HepG2 (cell line): ENCODE data around the gene KLHL35. TPM values are rescaled to one million over a fixed set of nuclear protein-coding genes. Genes with fewer than 3 reads are reported as not detected.
A peak's percentile ranks its signal among the peaks of the same experiment; 100 is the strongest.

ENCODE experiments used
- GTF3A ChIP-seq: sonication (generic); formaldehyde crosslinking; conservative IDR thresholded peaks from 2 replicates; pipeline ENCODE4 v1.4.0; 2020; ENCODE audit warnings: mild to moderate bottlenecking, missing genetic modification reagents
- HNRNPH1 ChIP-seq: fragments of 200-400 bp; formaldehyde crosslinking; optimal IDR thresholded peaks from 2 replicates; pipeline ENCODE3; 2017; ENCODE audit warnings: mild to moderate bottlenecking, low read depth, low read length
- JUN ChIP-seq: sonication (generic); formaldehyde crosslinking; IDR thresholded peaks from 2 replicates; pipeline ENCODE4 v1.4.0; 2020; ENCODE audit warnings: mild to moderate bottlenecking, missing genetic modification reagents
- KAT2B ChIP-seq: fragments of 150-350 bp; IDR thresholded peaks from 2 replicates; pipeline ENCODE4 v1.6.1; 2014; ENCODE audit warnings: low read depth, low read length, borderline replicate concordance
- MTF2 ChIP-seq: sonication (generic); formaldehyde crosslinking; IDR thresholded peaks from 2 replicates; pipeline ENCODE4 v1.5.0; 2020; ENCODE audit warnings: missing genetic modification reagents, borderline replicate concordance
- NFIB ChIP-seq: sonication (generic); formaldehyde crosslinking; IDR thresholded peaks from 2 replicates; pipeline ENCODE4 v1.9.0; 2021; ENCODE audit warnings: missing genetic modification reagents, mild to moderate bottlenecking, borderline replicate concordance
- NR0B2 ChIP-seq: sonication (generic); formaldehyde crosslinking; IDR thresholded peaks from 2 replicates; pipeline ENCODE4 v1.4.0; 2020; ENCODE audit warnings: mild to moderate bottlenecking, missing genetic modification reagents
- NR2F1 ChIP-seq, 2 experiments: fragments of 450-650 bp in 1 of 2; formaldehyde crosslinking in 1 of 2; IDR thresholded peaks; 2 replicates each; pipeline versions ENCODE4 v1.5.0 to v1.6.1; 2016 to 2020; ENCODE audit warnings: mild to moderate bottlenecking in 1 of 2, missing compliant biosample characterization in 1 of 2, missing genetic modification reagents in 1 of 2, moderate library complexity in 1 of 2
- POLR2A ChIP-seq, 2 experiments: IDR thresholded peaks; 2 replicates each; pipeline ENCODE4 v1.6.1; 2011; ENCODE audit warnings: low read depth in 2 of 2, low read length in 2 of 2, mild to moderate bottlenecking in 1 of 2, moderate library complexity in 1 of 2; ENCODE audit not compliant: insufficient read depth in 1 of 2
- REPIN1 ChIP-seq: sonication (generic); formaldehyde crosslinking; IDR thresholded peaks from 2 replicates; pipeline ENCODE4 v1.8.0; 2022; ENCODE audit warnings: missing genetic modification reagents, low read depth, mild to moderate bottlenecking, borderline replicate concordance
- SIN3B ChIP-seq: fragments of 150-350 bp; IDR thresholded peaks from 2 replicates; pipeline ENCODE4 v1.6.1; 2014; ENCODE audit warnings: low read length
- SRY ChIP-seq: sonication (generic); formaldehyde crosslinking; IDR thresholded peaks from 2 replicates; pipeline ENCODE4 v1.8.0; 2022; ENCODE audit warnings: mild to moderate bottlenecking, missing genetic modification reagents
- ZMAT3 ChIP-seq: sonication (generic); formaldehyde crosslinking; conservative IDR thresholded peaks from 2 replicates; pipeline ENCODE4 v1.7.0; 2021; ENCODE audit warnings: missing genetic modification reagents
- ZNF276 ChIP-seq: sonication (generic); formaldehyde crosslinking; IDR thresholded peaks from 2 replicates; pipeline ENCODE4 v1.4.0; 2020; ENCODE audit warnings: mild to moderate bottlenecking, low read depth, missing genetic modification reagents
- ZNF746 ChIP-seq: sonication (generic); formaldehyde crosslinking; IDR thresholded peaks from 2 replicates; pipeline ENCODE4 v1.8.0; 2022; ENCODE audit warnings: mild to moderate bottlenecking, missing genetic modification reagents
- ZNF839 ChIP-seq: sonication (generic); formaldehyde crosslinking; IDR thresholded peaks from 2 replicates; pipeline ENCODE4 v1.4.0; 2020; ENCODE audit warnings: missing genetic modification reagents, mild to moderate bottlenecking, borderline replicate concordance
- ZSCAN12 ChIP-seq: sonication (generic); formaldehyde crosslinking; IDR thresholded peaks from 2 replicates; pipeline ENCODE4 v1.9.0; 2021; ENCODE audit warnings: mild to moderate bottlenecking, missing genetic modification reagents
- ZSCAN9 ChIP-seq: IDR thresholded peaks from 2 replicates; pipeline ENCODE4 v1.6.1; 2016; ENCODE audit warnings: borderline replicate concordance
- polyA plus RNA-seq, 8 experiments: library from polyadenylated mRNA; depleted of rRNA in 3 of 8; stranded (reverse) in 7 of 8; unstranded in 1 of 8; fragments of >200 nt; fragmentation: Illumina TruSeq in 4 of 8; extraction: Trizol in 4 of 8; gene quantifications; 2 replicates each; pipeline versions ENCODE4 v1.2.1 to v1.2.3, GENCODE V29; 2011 to 2016; ENCODE audit warnings: low read depth in 4 of 8, missing spikeins in 1 of 8, mixed read lengths in 1 of 8; ENCODE audit not compliant: insufficient read depth in 1 of 8
- total RNA-seq, 5 experiments: library from RNA; depleted of rRNA; stranded (reverse); fragments of >200 nt; fragmentation: Illumina TruSeq; extraction: Trizol; gene quantifications; 2 replicates each; pipeline ENCODE4 v1.2.3, GENCODE V29; 2016; ENCODE audit warnings: low read depth in 1 of 5
- TF ChIP-seq, protein P1 (sequence below): sonication (generic); formaldehyde crosslinking; IDR thresholded peaks from 2 replicates; pipeline ENCODE4 v1.5.0; 2020; ENCODE audit warnings: missing genetic modification reagents
- TF ChIP-seq, protein P2 (sequence below): sonication (generic); formaldehyde crosslinking; conservative IDR thresholded peaks from 2 replicates; pipeline ENCODE4 v1.4.0; 2020; ENCODE audit warnings: mild to moderate bottlenecking, missing genetic modification reagents, moderate library complexity

KLHL35 gene
- total and polyA plus RNA-seq, 2 of the 13 experiments (the other 11 are each of a cell fraction or from before 2014, with no cell fraction given), result not detected

GRCh38 chr11:75422248-75423231 lies 10.5 kb downstream of the KLHL35 start (continued):
- TF ChIP-seq ZNF276, result no peak
- no peak for TF ChIP-seq NFIB (CRISPR knock-in tag)
- TF ChIP-seq SIN3B, result no peak
- no peak for TF ChIP-seq POLR2A (IDR thresholded peaks at IDR 0.05; ENCODE audit: insufficient read depth in 1 of 2, low read depth in 2 of 2, low read length in 2 of 2)
- 0 out of 2 replicates have a peak, but pooled peaks have one; percentile 45 for TF ChIP-seq ZNF839 (CRISPR knock-in tag)
- TF ChIP-seq ZMAT3, result no peak
- no peak for TF ChIP-seq NR0B2
- 0 out of 2 replicates have a peak, but pooled peaks have one; percentile 12 for TF ChIP-seq ZSCAN9 (CRISPR knock-in tag)
- TF ChIP-seq, protein P1, sequence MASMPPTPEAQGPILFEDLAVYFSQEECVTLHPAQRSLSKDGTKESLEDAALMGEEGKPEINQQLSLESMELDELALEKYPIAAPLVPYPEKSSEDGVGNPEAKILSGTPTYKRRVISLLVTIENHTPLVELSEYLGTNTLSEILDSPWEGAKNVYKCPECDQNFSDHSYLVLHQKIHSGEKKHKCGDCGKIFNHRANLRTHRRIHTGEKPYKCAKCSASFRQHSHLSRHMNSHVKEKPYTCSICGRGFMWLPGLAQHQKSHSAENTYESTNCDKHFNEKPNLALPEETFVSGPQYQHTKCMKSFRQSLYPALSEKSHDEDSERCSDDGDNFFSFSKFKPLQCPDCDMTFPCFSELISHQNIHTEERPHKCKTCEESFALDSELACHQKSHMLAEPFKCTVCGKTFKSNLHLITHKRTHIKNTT, result no peak
- TF ChIP-seq HNRNPH1, result no peak
- TF ChIP-seq NR2F1 (CRISPR knock-in tag; IDR thresholded peaks at IDR 0.05), result peak; percentile 45 to 59; a peak in 2 of 4 replicates
- TF ChIP-seq ZSCAN12, result no peak
- TF ChIP-seq ZNF746 (CRISPR knock-in tag), result no peak
- no peak for TF ChIP-seq JUN (CRISPR knock-in tag)
- 0 out of 2 replicates have a peak, but pooled peaks have one; percentile 56 for TF ChIP-seq GTF3A
- no peak for TF ChIP-seq KAT2B
- TF ChIP-seq MTF2 (CRISPR knock-in tag), result no peak
- TF ChIP-seq, protein P2, sequence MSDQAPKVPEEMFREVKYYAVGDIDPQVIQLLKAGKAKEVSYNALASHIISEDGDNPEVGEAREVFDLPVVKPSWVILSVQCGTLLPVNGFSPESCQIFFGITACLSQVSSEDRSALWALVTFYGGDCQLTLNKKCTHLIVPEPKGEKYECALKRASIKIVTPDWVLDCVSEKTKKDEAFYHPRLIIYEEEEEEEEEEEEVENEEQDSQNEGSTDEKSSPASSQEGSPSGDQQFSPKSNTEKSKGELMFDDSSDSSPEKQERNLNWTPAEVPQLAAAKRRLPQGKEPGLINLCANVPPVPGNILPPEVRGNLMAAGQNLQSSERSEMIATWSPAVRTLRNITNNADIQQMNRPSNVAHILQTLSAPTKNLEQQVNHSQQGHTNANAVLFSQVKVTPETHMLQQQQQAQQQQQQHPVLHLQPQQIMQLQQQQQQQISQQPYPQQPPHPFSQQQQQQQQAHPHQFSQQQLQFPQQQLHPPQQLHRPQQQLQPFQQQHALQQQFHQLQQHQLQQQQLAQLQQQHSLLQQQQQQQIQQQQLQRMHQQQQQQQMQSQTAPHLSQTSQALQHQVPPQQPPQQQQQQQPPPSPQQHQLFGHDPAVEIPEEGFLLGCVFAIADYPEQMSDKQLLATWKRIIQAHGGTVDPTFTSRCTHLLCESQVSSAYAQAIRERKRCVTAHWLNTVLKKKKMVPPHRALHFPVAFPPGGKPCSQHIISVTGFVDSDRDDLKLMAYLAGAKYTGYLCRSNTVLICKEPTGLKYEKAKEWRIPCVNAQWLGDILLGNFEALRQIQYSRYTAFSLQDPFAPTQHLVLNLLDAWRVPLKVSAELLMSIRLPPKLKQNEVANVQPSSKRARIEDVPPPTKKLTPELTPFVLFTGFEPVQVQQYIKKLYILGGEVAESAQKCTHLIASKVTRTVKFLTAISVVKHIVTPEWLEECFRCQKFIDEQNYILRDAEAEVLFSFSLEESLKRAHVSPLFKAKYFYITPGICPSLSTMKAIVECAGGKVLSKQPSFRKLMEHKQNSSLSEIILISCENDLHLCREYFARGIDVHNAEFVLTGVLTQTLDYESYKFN (CRISPR knock-in tag), result peak; percentile 66
- TF ChIP-seq REPIN1 (CRISPR knock-in tag), result 0 out of 2 replicates have a peak, but pooled peaks have one; percentile 40
- TF ChIP-seq SRY (CRISPR knock-in tag), result 0 out of 2 replicates have a peak, but pooled peaks have one; percentile 18
